ENCODE data around the gene OSBPL6. TPM values are rescaled to one million over a fixed set of nuclear protein-coding genes. Genes with fewer than 3 reads are reported as not detected.

Gene OSBPL6
- total RNA-seq, 1 experiment from 2014 or later, result 4.6 TPM

DNA sequence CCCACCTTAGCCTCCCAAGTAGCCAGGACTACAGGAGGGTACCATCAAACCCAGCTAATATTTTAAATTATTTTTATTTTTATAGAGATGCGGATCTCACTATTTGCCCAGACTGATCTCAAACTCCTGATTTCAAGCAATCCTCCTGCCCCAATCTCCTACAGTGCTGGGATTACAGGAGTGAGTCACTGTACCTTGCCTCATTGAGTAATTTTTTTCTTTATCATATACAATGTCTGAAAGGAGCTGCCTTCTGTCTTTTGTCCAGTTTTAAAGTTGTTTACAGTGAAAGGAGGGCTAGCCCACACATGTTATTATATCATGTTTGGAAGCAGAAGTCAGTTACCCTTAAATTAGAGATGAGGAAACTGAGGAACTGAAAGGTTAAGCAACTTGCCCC is 224.1 kb downstream of the OSBPL6 start:
- DNase-seq, result no peak
- no peak overlapping the region for H2BK15ac ChIP-seq (ENCODE audit: low read depth, low read length)
- TF ChIP-seq, protein P1, sequence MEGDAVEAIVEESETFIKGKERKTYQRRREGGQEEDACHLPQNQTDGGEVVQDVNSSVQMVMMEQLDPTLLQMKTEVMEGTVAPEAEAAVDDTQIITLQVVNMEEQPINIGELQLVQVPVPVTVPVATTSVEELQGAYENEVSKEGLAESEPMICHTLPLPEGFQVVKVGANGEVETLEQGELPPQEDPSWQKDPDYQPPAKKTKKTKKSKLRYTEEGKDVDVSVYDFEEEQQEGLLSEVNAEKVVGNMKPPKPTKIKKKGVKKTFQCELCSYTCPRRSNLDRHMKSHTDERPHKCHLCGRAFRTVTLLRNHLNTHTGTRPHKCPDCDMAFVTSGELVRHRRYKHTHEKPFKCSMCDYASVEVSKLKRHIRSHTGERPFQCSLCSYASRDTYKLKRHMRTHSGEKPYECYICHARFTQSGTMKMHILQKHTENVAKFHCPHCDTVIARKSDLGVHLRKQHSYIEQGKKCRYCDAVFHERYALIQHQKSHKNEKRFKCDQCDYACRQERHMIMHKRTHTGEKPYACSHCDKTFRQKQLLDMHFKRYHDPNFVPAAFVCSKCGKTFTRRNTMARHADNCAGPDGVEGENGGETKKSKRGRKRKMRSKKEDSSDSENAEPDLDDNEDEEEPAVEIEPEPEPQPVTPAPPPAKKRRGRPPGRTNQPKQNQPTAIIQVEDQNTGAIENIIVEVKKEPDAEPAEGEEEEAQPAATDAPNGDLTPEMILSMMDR (conservative IDR thresholded peaks at IDR 0.05), result no peak

More for the DNA sequence above, 224.1 kb downstream of the OSBPL6 start:
- WGBS (ENCODE audit: extremely low coverage, insufficient read length, low lambda C conversion rate), result no CpG with 5 or more reads among the region's 1 CpG
- Histone ChIP-seq H3K4me1 (ENCODE audit: insufficient read depth, low read length) (no peaks in the 10 kb centered on the region), H4K5ac (ENCODE audit: insufficient read length, low read depth, low read length) (no peak overlapping the region), H3K9ac (ENCODE audit: extremely low read depth, insufficient read length, low read length) (no peak overlapping the region), H3K4me2 (ENCODE audit: insufficient read depth, insufficient read length, low read length) (no peak overlapping the region), H3K14ac (ENCODE audit: insufficient read depth, low read length) (no peak overlapping the region), H3K4ac (ENCODE audit: low read depth, low read length) (no peak overlapping the region), H2BK20ac (ENCODE audit: low read depth, low read length, poor library complexity, severe bottlenecking) (no peak overlapping the region), H2AK5ac (ENCODE audit: insufficient read length, low read length) (no peak overlapping the region), H3K23ac (ENCODE audit: insufficient read length, low read depth, low read length) (no peak overlapping the region), H2AFZ (ENCODE audit: low read length) (no peak overlapping the region), H3T11ph (ENCODE audit: low read length) (no peak overlapping the region), H4K91ac (ENCODE audit: insufficient read length, low read depth, low read length) (no peak overlapping the region), H3K23me2 (ENCODE audit: insufficient read length, low read depth, low read length, poor library complexity, severe bottlenecking) (peaks cover 3% of the 10 kb centered on the region), H3K27me3 (ENCODE audit: insufficient read depth, low read length) (no peaks in the 10 kb centered on the region), H4K8ac (replicated peaks; ENCODE audit: insufficient read length, low read depth, low read length) (no peak overlapping the region), H3K18ac (ENCODE audit: insufficient read length, low read depth, low read length) (no peak overlapping the region), H3K56ac (ENCODE audit: insufficient read length, low read depth, low read length) (no peak overlapping the region), H2BK5ac (ENCODE audit: insufficient read length, low read length) (no peak overlapping the region), H3K9me3 (ENCODE audit: control insufficient read depth, low read depth, low read length) (no peaks in the 10 kb centered on the region), H2BK120ac (ENCODE audit: low read depth, low read length, poor library complexity, severe bottlenecking) (no peak overlapping the region), H4K20me1 (ENCODE audit: control insufficient read depth, insufficient read depth, insufficient read length) (no peaks in the 10 kb centered on the region), H3K79me2 (ENCODE audit: insufficient read depth, low read length) (no peaks in the 10 kb centered on the region), H2BK12ac (ENCODE audit: insufficient read length, low read depth, low read length) (no peak overlapping the region), H3K79me1 (ENCODE audit: insufficient read depth, low read depth, low read length, poor library complexity, severe bottlenecking) (no peaks in the 10 kb centered on the region), H3K27ac (ENCODE audit: insufficient read length, low read depth, low read length) (no peak overlapping the region)
- Mint-ChIP-seq H3K27me3 (ENCODE audit: low read depth) (no peaks in the 10 kb centered on the region), H3K36me3 (ENCODE audit: insufficient read depth in 1 of 3, low read depth in 3 of 3) (no peaks in the 10 kb centered on the region), H3K9me3 (no peaks in the 10 kb centered on the region), H3K4me1 (peaks cover 10 to 14% of the 10 kb centered on the region in 2 experiments), H3K4me3 (no peak overlapping the region), H3K27ac (no peak overlapping the region)

All from H9 (cell line).